ENCODE data around the gene NCSTN.

DNA sequence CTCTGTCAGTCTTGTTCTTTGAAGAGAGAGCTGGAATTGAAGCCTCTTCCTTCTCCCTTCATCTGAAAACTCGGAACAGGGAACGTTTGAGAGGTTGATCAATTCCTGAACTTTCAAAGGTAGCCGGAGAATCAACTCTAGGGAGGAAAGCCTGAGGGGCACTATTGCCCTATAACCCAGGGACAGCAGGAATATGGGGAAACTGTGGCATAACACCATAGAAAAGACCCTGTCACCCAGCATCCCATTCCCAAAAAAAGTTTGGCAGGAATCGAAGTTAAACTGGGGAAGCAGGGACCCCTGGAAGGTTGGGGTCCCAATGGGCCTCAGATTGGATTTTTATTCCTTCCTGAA lies 18.6 kb downstream of the NCSTN start:
- TF ChIP-seq, protein P1, sequence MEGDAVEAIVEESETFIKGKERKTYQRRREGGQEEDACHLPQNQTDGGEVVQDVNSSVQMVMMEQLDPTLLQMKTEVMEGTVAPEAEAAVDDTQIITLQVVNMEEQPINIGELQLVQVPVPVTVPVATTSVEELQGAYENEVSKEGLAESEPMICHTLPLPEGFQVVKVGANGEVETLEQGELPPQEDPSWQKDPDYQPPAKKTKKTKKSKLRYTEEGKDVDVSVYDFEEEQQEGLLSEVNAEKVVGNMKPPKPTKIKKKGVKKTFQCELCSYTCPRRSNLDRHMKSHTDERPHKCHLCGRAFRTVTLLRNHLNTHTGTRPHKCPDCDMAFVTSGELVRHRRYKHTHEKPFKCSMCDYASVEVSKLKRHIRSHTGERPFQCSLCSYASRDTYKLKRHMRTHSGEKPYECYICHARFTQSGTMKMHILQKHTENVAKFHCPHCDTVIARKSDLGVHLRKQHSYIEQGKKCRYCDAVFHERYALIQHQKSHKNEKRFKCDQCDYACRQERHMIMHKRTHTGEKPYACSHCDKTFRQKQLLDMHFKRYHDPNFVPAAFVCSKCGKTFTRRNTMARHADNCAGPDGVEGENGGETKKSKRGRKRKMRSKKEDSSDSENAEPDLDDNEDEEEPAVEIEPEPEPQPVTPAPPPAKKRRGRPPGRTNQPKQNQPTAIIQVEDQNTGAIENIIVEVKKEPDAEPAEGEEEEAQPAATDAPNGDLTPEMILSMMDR (IDR thresholded peaks at IDR 0.05; ENCODE audit: poor library complexity): no peak
- TF ChIP-seq EZH2 (IDR thresholded peaks at IDR 0.05; ENCODE audit: borderline replicate concordance) (no peak), EZH2phosphoT487 (IDR thresholded peaks at IDR 0.05; ENCODE audit: low read depth, severe bottlenecking, unreplicated experiment) (no peak)

Measured in hepatocyte (in vitro differentiated cells).